HepG2 (cell line): ENCODE data around the gene TRIM8. TPM values are rescaled to one million over a fixed set of nuclear protein-coding genes. Genes with fewer than 3 reads are reported as not detected.

Experiments
- AGO1 ChIP-seq: fragments of 200-400 bp; formaldehyde crosslinking; IDR thresholded peaks from 2 replicates; pipeline ENCODE4 v1.6.1; 2017; ENCODE audit warnings: mild to moderate bottlenecking, low read depth, low read length, moderate library complexity; ENCODE audit not compliant: poor library complexity, severe bottlenecking
- CREBL2 ChIP-seq: sonication (generic); formaldehyde crosslinking; IDR thresholded peaks from 2 replicates; pipeline ENCODE4 v1.8.1; 2023; ENCODE audit warnings: missing genetic modification reagents, mild to moderate bottlenecking, borderline replicate concordance
- ERF ChIP-seq: IDR thresholded peaks from 2 replicates; pipeline ENCODE4 v1.6.1; 2018; ENCODE audit warnings: missing biosample characterization, missing genetic modification reagents
- ETV6 ChIP-seq: sonication (generic); formaldehyde crosslinking; conservative IDR thresholded peaks from 2 replicates; pipeline ENCODE4 v1.4.0; 2020; ENCODE audit warnings: missing genetic modification reagents
- FOXM1 ChIP-seq: sonication (generic); formaldehyde crosslinking; IDR thresholded peaks from 2 replicates; pipeline ENCODE4 v1.5.0; 2020; ENCODE audit warnings: missing genetic modification reagents
- IRF1 ChIP-seq: sonication (generic); formaldehyde crosslinking; IDR thresholded peaks from 2 replicates; pipeline ENCODE4 v1.4.0; 2020; ENCODE audit warnings: low read depth, mild to moderate bottlenecking, missing genetic modification reagents
- KDM2A ChIP-seq: sonication (generic); formaldehyde crosslinking; IDR thresholded peaks from 2 replicates; pipeline ENCODE4 v1.4.0; 2020; ENCODE audit warnings: low read depth, missing genetic modification reagents, borderline replicate concordance
- KDM4B ChIP-seq: sonication (generic); formaldehyde crosslinking; IDR thresholded peaks from 2 replicates; pipeline ENCODE4 v1.4.0; 2020; ENCODE audit warnings: missing genetic modification reagents
- NFRKB ChIP-seq: fragments of 450-650 bp; IDR thresholded peaks from 2 replicates; pipeline ENCODE4 v1.6.1; 2017
- TRIM22 ChIP-seq: fragments of 450-650 bp; IDR thresholded peaks from 2 replicates; pipeline ENCODE4 v1.6.1; 2017
- ZBTB2 ChIP-seq: sonication (generic); formaldehyde crosslinking; IDR thresholded peaks from 2 replicates; pipeline ENCODE4 v1.8.0; 2022; ENCODE audit warnings: low read depth, missing genetic modification reagents
- ZBTB26 ChIP-seq: IDR thresholded peaks from 2 replicates; pipeline ENCODE4 v1.6.1; 2016; ENCODE audit warnings: missing compliant biosample characterization, missing genetic modification reagents, borderline replicate concordance
- ZBTB37 ChIP-seq: sonication (generic); formaldehyde crosslinking; IDR thresholded peaks from 2 replicates; pipeline ENCODE4 v1.4.0; 2020; ENCODE audit warnings: mild to moderate bottlenecking, missing genetic modification reagents
- ZMYM3 ChIP-seq: sonication (generic); formaldehyde crosslinking; IDR thresholded peaks from 2 replicates; pipeline ENCODE4 v1.5.1; 2020; ENCODE audit warnings: mild to moderate bottlenecking, missing genetic modification reagents
- ZNF343 ChIP-seq: sonication (generic); formaldehyde crosslinking; IDR thresholded peaks from 2 replicates; pipeline ENCODE4 v1.4.0; 2020; ENCODE audit warnings: mild to moderate bottlenecking, missing genetic modification reagents
- ZNF496 ChIP-seq: sonication (generic); formaldehyde crosslinking; IDR thresholded peaks from 2 replicates; pipeline ENCODE4 v1.8.1; 2023; ENCODE audit warnings: mild to moderate bottlenecking, moderate library complexity, missing genetic modification reagents; ENCODE audit not compliant: insufficient replicate concordance
- ZNF546 ChIP-seq: sonication (generic); formaldehyde crosslinking; conservative IDR thresholded peaks from 2 replicates; pipeline ENCODE4 v1.8.1; 2023; ENCODE audit warnings: mild to moderate bottlenecking, missing genetic modification reagents
- ZNF639 ChIP-seq: conservative IDR thresholded peaks from 2 replicates; pipeline ENCODE4 v1.6.1; 2018; ENCODE audit warnings: missing genetic modification reagents
- ZNF713 ChIP-seq: sonication (generic); formaldehyde crosslinking; IDR thresholded peaks from 2 replicates; pipeline ENCODE4 v1.4.0; 2020; ENCODE audit warnings: mild to moderate bottlenecking, missing genetic modification reagents
- polyA plus RNA-seq, 8 experiments: library from polyadenylated mRNA; depleted of rRNA in 3 of 8; stranded (reverse) in 7 of 8; unstranded in 1 of 8; fragments of >200 nt; fragmentation: Illumina TruSeq in 4 of 8; extraction: Trizol in 4 of 8; gene quantifications; 2 replicates each; pipeline versions ENCODE4 v1.2.1 to v1.2.3, GENCODE V29; 2011 to 2016; ENCODE audit warnings: low read depth in 4 of 8, missing spikeins in 1 of 8, mixed read lengths in 1 of 8; ENCODE audit not compliant: insufficient read depth in 1 of 8
- total RNA-seq, 5 experiments: library from RNA; depleted of rRNA; stranded (reverse); fragments of >200 nt; fragmentation: Illumina TruSeq; extraction: Trizol; gene quantifications; 2 replicates each; pipeline ENCODE4 v1.2.3, GENCODE V29; 2016; ENCODE audit warnings: low read depth in 1 of 5

The TRIM8 gene
- total and polyA plus RNA-seq, 2 of the 13 experiments (the other 11 are each of a cell fraction or from before 2014, with no cell fraction given), result 38.9 to 66.5 TPM

- TF ChIP-seq NFRKB (no peak), ZMYM3 (CRISPR knock-in tag) (0 out of 2 replicates have a peak, but pooled peaks have one; percentile 48), KDM2A (CRISPR knock-in tag) (peak; percentile 98), ZNF639 (CRISPR knock-in tag) (no peak), IRF1 (no peak), AGO1 (peak; percentile 94), ZNF546 (CRISPR knock-in tag) (peak; percentile 70; the same call in 1 of the 2 replicates), ZBTB26 (CRISPR knock-in tag) (no peak), ETV6 (CRISPR knock-in tag) (no peak), ZNF713 (CRISPR knock-in tag) (no peak), CREBL2 (CRISPR knock-in tag) (no peak), FOXM1 (no peak), KDM4B (CRISPR knock-in tag) (peak; percentile 58; the same call in 1 of the 2 replicates), ERF (CRISPR knock-in tag) (no peak), ZNF343 (CRISPR knock-in tag) (peak; percentile 60; the same call in 1 of the 2 replicates), ZNF496 (CRISPR knock-in tag) (no peak), ZBTB37 (CRISPR knock-in tag) (no peak), ZBTB2 (CRISPR knock-in tag) (no peak), TRIM22 (no peak)
Observed at GRCh38 chr10:102660888-102661657, 16.8 kb downstream of the TRIM8 start (continued).
